DMS114 treated with DMSO at 0.1 percent for 48 hours (cell line): ENCODE measurements around the gene HES3.

ENCODE experiments used
- DNase-seq: peaks from one replicate; lab custom pipeline; 2025; ENCODE audit not compliant: unreplicated experiment; lab: John Stamatoyannopoulos, UW

The HES3 gene

GRCh38 chr1:6276811-6277555, 33.0 kb downstream of the HES3 start:
- DNase-seq, result no peak

- no peak for DNase-seq
Measured at GRCh38 chr1:6278263-6278662, 34.3 kb downstream of the HES3 start.

GRCh38 chr1:6279066-6279465, 35.1 kb downstream of the HES3 start:
- DNase-seq, result no peak

DNA sequence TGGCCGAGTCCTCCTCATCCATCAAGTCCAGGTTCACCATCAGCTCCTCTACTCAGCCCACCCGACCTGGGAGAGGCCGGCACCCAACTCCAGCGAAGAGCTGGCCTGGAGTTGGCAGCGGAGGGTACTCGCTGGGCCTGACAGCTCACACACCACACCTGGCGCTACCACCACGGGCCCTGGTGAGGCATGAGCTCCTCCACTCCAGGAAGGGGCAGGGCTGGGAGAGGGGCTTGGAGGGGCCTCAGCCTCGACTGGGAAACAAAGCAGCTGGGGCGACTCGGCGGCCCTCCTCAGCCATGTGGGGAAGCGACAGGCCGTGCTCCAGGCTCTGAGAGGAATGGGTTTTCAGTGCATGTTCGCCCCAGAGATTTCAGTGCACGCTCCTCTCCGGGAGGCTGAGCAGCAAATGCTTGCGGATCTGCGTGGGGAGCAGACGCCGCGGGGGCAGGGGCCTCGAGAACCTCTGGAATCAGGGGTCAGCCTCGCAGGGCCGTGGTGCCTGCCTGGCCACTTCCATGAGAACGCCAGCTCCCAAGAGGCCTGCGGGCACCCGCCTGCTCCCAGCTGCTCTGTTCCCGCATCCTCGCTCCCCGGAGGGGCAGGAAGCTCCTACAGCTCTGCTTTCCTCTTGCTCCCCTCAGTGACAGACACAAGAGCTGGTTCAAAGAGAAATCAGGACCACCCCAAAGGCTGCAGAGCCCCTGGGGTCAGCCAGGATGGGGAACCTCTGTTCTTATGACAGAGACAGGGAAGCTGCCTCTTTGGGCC, 35.8 kb downstream of the HES3 start:
- no peak for DNase-seq

DNA sequence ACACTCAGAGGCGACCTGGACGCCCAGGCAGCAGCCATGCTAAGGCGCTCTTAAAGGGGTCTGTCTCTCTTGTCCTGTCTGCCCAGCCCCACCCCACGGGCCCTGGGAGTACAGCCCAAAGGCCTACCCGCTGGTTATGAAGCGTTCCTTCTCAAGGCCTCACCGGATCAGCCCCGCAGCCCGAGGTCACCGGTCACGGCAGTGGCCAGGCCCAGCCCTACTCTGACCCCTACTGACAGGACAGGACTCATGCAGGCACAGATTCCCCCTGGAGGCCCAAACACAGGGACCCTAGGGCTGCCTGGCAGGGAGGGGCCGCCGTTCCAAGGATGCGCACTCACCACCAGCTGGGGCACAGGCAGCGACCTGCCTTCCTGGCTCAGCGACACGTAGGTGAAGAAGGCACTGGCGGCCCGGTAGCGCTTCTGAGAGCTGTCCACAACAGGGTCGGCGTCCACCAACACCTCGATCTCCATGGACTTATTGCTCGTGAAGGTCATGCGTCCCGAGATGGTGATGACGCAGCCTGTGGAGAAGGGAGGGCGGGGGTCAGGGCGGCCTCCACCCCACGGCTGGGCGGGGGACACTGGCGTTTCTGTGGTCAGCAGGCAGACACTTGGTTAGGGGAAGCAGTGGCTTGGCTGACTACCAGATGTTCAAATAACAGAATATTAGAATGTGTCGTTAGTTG, 36.9 kb downstream of the HES3 start:
- no peak for DNase-seq

GRCh38 chr1:6281511-6282402, 37.8 kb downstream of the HES3 start:
- DNase-seq, result no peak

- DNase-seq, result no peak
Measured at GRCh38 chr1:6282577-6283270, 38.7 kb downstream of the HES3 start.

DNA sequence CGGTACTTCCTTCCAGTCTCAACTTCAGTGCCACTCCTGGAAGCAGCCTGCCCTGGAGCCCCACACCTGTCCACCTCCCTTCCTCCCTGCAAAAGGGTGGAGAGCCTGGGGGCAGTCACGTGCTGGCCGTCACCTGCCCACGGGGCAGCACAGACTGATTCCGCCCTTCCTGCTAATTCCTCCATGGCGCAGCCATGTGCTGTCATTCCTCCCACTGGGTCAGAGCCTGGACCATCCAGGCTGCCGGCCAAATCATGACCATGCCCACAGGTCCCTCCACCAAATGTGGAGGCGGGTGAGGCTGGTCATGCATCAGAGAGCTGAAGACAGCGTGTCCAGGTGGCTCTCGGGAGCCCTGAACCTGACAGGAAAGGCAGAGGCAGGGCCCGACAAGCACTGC, 41.4 kb downstream of the HES3 start:
- DNase-seq, result no peak

DNA sequence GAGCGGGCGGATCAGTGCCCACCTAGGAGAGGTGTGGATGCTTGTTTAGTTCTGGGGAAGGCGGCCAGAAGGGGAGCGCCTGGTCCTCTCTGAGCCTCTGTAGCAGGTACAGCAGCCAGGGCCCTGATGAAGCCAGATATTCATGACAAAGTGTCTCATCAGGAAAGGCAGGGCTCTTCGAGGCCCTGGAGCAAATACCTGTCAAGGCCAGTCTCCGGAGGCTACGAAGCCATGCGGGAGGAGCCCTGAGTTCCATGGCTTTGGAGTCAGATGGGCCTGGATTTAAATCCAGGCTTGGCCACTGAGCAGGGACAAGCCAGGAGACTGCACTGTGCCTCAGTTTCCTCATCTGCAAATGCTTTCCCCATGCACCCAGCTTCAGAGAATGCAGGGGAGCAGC, 42.3 kb downstream of the HES3 start:
- no peak for DNase-seq

- DNase-seq, result no peak
Measured at GRCh38 chr1:6287029-6287428, 43.0 kb downstream of the HES3 start.

DNA sequence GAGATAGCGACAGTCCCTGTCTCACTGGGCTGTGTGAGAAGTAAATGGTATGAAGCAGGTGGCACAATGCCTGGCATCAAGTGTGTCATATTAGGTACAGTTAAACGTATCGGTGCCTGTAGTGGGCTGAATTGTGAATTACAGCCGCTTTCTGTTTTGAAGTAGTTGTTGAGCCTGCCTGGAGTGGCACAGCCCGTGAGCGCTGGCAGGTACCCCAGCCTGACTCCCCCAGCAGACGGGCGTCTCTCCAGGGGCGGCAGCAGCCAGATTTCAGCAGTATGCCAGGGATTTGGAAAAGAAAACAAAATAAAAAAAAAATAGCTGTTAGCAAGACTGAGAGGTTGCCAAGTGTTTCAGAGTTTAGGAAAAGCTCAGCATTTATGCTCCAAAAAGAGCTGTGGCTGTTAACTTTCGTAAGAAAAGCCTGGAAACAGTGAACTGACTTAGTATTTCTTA, 43.5 kb downstream of the HES3 start:
- DNase-seq, result no peak

- DNase-seq, result no peak
Measured at GRCh38 chr1:6288026-6288425, 44.0 kb downstream of the HES3 start.

GRCh38 chr1:6288665-6289064, 44.7 kb downstream of the HES3 start:
- DNase-seq, result no peak

DNA sequence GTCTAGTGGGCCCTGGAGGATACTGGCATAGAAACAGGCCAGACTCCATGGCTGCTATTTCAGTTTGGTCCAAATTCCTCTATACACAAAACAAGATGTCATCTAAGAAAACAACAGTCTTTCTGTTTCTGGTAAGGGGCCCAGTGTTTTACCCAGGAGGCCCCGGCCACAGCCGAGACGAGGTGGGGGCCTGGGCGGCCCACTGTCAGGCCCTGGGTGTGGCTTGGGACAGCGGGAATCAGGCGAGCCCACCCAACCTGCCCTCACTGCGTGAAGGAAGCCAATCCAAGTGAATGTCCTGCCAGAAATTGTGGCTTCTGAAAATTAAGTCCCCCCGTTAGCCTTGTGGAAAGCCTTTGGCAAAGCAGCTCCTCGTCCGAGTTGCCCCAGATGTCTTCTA, 48.1 kb downstream of the HES3 start:
- no peak for DNase-seq

GRCh38 chr1:6294080-6294889, 50.3 kb downstream of the HES3 start:
- DNase-seq, result no peak

DNA sequence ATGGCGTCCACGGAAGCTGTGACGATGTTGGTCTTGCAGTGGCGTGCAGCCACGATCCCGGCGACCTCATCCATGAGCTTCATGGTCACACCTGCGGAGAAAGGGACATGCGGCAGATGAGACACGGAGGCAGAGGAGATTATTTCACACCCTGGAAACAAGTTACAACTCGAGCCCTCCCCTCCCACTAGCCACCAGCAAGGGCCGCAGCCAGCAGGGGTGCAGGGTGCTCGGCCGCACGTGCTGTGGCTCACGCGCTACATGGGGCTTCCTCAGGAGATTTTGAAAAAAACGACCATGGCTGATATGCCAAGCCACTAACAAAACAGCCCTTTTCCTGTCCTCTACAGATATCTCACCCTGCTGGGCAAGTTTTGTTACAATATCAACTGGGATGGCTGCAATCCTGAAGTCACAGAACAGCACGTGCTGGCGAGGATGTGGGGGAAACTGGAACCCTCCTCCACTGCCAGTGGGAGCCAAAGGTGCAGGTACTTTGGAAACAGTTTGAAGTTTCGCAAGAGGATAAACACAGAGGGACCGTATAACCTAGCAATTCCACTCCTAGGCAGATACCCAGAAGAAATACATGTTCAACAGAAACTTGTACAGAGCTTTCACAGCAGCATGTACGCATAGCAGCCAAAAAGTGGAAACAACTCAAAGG, 51.0 kb downstream of the HES3 start:
- no peak for DNase-seq
